T-helper 1 cell (primary cell): ENCODE measurements around the gene KCNJ14.

ENCODE experiments used
- DNase-seq, 5 donors: peaks; one replicate each; pipeline ENCODE4 v3.0.0-alpha.2; 2012 to 2020

Gene KCNJ14

DNA sequence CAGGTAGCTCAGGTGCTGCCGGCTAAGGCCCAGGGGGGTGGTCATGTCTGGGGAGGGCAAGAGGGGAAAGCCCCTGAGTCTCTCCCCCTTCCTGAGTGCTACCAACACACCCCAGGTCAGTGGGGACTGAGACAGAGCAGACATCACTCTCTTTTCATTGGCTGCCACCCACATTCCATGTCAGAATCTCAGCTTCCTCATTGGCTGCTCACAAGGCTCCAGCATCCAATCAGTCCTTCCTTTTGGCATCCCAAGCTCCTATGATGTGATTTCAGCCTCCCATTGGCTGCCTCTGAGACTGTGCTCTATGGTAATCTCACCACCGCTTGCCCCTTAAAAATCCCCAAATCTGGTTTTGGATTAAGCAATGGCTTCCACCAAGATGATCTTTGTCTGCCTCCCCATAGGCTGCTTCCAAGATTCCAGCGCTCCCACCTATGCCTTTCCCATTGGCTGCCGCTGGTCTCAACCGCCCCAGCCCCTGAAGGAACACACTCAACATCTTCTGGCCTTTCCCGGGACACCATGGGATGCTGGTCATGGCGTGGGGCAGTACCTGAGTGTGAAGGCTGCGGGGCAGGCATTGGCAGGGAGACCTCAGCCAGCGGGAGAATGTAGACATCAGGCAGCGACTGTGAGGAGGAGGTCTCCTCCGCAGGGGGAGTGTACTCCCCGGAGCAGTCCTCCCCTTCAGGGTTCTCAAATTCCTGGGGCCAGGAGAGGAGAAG is 54.3 kb downstream of the KCNJ14 start:
- no peak for DNase-seq

GRCh38 chr19:48510421-48511268 is 55.3 kb downstream of the KCNJ14 start:
- peak; percentile 42 to 74 (median 65) for DNase-seq

- peak in 1 of 5 donors; percentile 32 for DNase-seq
Observed at GRCh38 chr19:48511321-48511731, 56.0 kb downstream of the KCNJ14 start.

GRCh38 chr19:48511800-48512503 is 56.6 kb downstream of the KCNJ14 start, which contains the start of gene LMTK3:
LMTK3 (minus strand) TSS chr19:48511835; CDS start chr19:48511576, 259 bp downstream.
- DNase-seq: peak; percentile 72 to 88 (median 82)

- DNase-seq: no peak
Observed at GRCh38 chr19:48512504-48513288, 57.3 kb downstream of the KCNJ14 start.

DNA sequence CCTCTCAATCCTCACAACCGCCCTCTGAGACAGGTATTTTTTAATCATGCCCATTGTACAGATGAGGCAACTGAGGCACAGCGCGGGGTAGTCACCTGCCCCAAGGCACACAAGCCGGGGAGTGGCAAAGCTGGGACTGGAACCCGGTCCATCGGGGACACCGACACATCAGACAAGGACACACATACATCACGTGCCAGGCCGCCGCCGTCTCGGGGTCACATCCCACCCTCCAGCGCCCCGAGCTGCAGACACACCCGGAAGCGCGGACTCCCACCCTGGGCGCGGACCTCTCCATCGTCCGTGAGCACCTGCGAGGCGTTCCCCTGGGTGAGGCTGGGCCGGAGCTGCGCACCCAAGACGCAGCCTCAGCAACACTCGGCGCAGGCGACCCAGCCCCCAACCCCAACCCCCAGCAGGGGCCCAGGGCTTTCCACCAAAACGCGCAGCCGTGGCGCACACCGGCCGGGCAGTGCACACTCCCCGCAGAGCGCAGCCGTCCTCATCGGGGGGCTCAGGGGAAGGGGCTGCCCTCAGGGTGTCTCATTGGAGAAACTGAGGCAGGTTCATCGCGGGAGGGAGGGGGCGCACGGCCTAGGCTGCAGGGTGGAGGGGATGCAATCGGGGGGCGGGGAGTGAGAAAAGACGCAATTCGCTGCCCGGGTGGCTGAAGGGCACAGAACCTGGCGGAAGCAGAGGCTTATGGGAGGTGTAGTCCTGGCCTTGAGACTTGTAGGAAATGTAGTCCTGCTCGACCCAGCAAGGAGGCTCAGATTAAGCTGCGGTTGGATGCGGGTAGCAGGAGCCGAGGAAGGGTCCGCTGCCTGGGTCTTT is 58.1 kb downstream of the KCNJ14 start:
- DNase-seq: peak in 4 of 5 donors; percentile 61 to 77 (median 68)

DNA sequence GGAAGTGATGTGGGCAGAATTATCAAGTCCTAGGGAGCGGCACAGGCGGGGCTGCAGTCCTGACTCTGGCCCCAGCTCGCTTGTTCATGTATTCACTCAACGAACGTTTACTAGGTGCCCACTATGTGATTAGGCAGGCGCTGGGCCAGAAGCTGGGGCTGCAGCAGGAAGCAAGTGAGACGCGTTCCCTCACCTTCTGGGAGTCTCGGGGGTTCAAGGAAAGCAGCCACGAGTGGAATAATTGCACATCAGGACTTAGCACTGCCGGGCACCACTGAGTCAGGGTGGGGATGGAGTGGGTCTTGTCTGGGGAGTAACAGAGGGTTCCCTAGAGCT is 58.7 kb downstream of the KCNJ14 start:
- DNase-seq: no peak

- no peak for DNase-seq
Observed at GRCh38 chr19:48516536-48516935, 61.2 kb downstream of the KCNJ14 start.
